Endometrium (tissue), 2 donors: ENCODE data around the gene AQP12A.
"Not testable (repeated sequence)": the region's sequence is repeated elsewhere in the genome, so short reads cannot be mapped to it uniquely, and the experiment has no call there.

Experiments used
- FAIRE-seq: peaks from 2 replicates; lab custom pipeline; 2012; peaks lifted over from hg19 to GRCh38; lab: Jason Lieb, UNC
- donor health status: control.
- donor health status: control.

Gene AQP12A, protein sequence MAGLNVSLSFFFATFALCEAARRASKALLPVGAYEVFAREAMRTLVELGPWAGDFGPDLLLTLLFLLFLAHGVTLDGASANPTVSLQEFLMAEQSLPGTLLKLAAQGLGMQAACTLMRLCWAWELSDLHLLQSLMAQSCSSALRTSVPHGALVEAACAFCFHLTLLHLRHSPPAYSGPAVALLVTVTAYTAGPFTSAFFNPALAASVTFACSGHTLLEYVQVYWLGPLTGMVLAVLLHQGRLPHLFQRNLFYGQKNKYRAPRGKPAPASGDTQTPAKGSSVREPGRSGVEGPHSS

DNA sequence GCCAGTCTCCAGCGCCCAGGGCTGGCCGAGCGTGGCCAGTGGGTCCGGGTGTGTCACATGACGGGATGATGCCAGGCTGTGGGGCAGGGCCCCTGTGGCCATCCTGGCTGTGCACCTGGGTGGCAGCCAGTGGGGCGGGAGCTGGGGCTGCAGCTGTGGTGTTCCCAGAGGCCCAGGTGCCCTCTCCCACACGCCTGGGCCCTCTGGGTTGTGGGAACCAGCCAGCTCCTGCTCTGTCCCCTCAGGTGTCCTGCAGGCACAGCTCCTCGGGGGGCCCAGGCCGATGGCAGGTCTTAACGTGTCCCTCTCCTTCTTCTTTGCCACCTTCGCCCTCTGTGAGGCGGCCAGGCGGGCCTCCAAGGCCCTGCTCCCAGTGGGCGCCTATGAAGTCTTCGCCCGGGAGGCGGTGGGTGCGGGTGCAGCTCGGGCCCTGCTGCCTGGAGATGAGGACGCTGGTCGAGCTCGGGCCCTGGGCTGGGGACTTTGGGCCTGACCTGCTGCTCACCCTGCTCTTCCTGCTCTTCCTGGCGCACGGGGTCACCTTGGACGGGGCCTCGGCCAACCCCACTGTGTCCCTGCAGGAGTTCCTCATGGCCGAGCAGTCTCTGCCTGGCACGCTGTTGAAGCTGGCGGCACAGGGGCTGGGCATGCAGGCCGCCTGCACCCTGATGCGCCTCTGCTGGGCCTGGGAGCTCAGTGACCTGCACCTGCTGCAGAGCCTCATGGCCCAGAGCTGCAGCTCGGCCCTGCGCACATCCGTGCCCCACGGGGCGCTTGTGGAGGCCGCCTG is at the start of gene AQP12A:
AQP12A (plus strand) TSS at position 236 of the 790 bp plus-strand sequence; CDS start at position 284, 48 bp downstream.
- FAIRE-seq: not testable (repeated sequence)

- FAIRE-seq: no peak
Observed at GRCh38 chr2:240642061-240642805, 49.4 kb upstream of the AQP12A start.

- FAIRE-seq: no peak
Observed at GRCh38 chr2:240642806-240643092, 48.9 kb upstream of the AQP12A start.

- no peak for FAIRE-seq
Observed at GRCh38 chr2:240643093-240643810, 48.4 kb upstream of the AQP12A start.

DNA sequence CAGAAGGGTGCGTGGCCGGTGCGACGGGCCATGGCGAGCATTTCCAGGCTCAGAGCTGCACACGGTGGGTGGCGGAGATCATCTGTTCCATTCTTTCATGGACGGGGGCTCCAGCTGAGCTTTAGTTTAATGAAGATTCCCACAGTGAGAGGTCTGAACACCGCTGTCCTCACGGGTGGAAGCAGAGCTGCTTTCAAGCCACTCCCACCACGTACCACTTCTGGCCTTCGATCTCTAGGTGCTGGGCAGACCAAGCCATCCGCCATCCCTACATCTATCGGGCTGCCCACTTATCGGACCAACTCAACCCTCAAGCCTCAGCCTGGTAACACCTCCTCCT is 47.9 kb upstream of the AQP12A start:
- FAIRE-seq: no peak

GRCh38 chr2:240644171-240644651 is 47.5 kb upstream of the AQP12A start:
- FAIRE-seq: no peak

GRCh38 chr2:240644859-240645301 is 46.8 kb upstream of the AQP12A start:
- FAIRE-seq: no peak

GRCh38 chr2:240645346-240645745 is 46.3 kb upstream of the AQP12A start:
- no peak for FAIRE-seq

- FAIRE-seq: no peak
Observed at GRCh38 chr2:240645801-240646175, 45.9 kb upstream of the AQP12A start.

DNA sequence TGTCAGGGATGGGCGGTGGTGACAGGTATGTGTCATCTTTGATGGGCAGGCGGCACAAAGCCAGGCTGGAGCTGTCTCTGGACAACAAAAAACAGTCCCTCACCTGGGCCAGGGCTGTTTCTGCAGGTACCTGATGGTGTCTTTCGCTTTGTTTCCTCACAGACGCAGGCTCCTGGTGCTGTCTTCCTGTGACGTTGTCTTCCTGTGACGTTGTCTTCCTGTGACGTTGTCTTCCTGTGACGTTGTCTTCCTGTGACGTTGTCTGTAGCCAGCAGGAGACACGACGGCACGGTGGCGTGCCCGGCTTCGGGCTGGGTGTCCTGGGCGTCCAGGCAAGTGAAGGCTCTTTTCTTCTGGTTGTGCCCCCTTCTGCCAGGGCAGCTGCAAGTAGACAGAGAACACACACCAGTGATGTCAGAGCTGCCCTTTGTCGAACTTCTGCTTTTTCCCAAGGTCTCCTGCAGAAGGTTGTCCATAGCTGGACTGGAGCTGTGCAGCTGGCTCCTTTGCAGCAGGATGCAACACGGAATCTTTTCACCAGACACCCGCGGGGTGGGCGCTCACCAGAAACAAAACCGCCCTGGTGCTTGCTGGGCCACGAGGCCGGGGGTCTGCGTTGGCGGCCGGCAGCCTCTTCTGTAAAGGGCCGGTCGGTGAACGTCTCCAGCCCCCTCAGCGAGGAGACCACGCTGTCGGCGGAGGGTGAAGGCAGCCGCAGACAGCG is 45.3 kb upstream of the AQP12A start:
- no peak for FAIRE-seq

- no peak for FAIRE-seq
Observed at GRCh38 chr2:240646900-240647502, 44.7 kb upstream of the AQP12A start.

DNA sequence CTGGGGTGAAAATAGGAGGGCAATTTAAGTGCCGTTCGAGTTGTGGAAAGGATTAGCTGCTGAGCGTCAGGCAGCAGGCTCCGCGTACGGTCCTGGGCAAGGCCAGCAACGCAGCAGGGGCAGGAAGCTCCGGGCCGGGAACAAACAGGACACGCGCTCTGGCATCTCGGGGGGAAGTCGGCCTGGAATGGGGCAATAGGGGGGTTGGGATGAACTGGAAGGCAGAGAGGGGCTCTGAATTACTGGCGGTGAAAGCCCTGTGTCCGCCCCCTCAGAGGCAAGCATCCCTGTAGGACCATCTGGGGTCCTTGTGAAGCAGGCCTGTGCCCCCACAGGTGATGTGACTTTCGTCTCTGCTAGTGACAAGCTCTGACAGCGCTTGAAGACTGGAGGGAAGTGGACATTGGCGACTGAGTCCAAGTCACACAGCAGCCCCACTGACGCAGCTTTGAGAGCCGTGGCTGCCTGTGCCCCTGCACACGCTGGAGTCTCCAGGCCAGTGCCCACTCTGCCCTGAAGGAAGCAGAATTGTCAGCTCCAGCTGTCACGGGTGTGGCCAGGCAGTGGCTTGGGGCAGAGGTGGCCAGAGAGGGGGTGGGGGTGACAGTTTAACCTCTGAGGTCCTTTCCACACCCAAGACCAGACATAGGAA is 44.0 kb upstream of the AQP12A start:
- no peak for FAIRE-seq

GRCh38 chr2:240648155-240648649 is 43.5 kb upstream of the AQP12A start:
- FAIRE-seq: no peak

- no peak for FAIRE-seq
Observed at GRCh38 chr2:240648650-240649275, 42.9 kb upstream of the AQP12A start.

- no peak for FAIRE-seq
Observed at GRCh38 chr2:240649331-240649730, 42.3 kb upstream of the AQP12A start.

DNA sequence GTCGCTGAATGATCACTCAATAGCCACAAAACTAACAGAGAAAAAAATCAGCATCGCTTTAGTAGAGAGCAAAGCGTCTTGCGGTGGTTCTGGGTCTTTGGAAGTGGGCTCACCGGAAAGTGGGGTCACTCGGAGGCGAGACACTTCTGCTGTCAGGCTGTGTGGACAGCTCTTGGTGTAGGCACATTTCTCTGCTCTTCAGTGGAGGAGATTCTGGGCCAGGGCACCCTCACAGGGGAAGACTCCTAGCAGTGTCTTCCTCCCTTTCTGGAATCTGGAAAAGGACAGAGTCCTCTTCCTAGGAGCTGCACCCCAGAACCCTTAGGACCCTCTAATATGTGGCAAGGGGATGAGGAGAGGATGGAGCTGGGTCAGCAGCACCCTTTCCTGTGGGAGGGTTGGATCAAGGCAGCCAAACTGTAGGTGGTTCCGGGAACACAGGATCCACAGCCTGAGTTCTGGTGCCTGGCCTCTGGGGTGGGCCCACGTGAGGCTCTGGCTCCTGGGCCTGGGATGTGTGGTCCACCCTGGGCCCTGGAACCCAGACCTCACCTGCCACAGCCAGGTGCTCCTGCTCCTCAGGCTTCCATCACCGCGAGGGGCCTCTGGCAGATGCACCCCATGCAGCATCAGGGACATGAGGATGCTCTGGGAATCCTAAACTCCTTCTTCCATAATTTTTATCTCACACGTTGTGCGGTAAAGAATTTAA is 41.3 kb upstream of the AQP12A start:
- no peak for FAIRE-seq

DNA sequence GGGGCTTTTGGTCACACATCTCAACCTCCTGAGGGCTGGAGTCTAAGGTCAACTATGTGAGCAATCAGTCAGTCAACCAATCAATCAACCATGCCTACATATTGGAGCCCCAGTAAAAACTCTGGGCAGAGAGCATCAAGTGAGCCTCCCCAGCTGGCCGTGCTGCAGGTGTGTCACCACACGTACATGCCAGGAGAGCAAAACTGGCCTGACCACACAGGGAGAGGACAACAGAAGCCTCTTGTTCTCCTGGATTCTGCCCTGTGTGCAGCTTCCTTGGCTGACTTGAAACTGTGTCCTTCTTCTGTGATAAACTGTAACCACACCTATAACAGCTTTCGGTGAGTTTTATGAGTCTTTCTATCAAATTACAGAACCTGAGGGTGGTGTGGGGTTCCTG is 40.5 kb upstream of the AQP12A start:
- no peak for FAIRE-seq

GRCh38 chr2:240655931-240656886 is 35.5 kb upstream of the AQP12A start:
- no peak for FAIRE-seq
